H9 (cell line): ENCODE results near the gene FIGNL2. TPM values are rescaled to one million over a fixed set of nuclear protein-coding genes. Genes with fewer than 3 reads are reported as not detected.
A peak's percentile ranks its signal among the peaks of the same experiment; 100 is the strongest.

Experiments
- DNase-seq: peaks from one replicate; pipeline ENCODE4 v3.0.0-alpha.2; 2017
- H2AFZ ChIP-seq: one replicate; pipeline ENCODE4 v1.6.1; 2013; ENCODE audit warnings: mild to moderate bottlenecking, low read length, control low read depth, moderate library complexity
- H2AK5ac ChIP-seq: 2 replicates; pipeline ENCODE4 v1.6.1; 2013; ENCODE audit warnings: low read length, control low read depth, mixed read lengths; ENCODE audit not compliant: insufficient read length
- H2BK120ac ChIP-seq: one replicate; pipeline ENCODE4 v1.6.1; 2013; ENCODE audit warnings: low read depth, mild to moderate bottlenecking, low read length, control low read depth, inconsistent platforms; ENCODE audit not compliant: poor library complexity, severe bottlenecking
- H2BK12ac ChIP-seq: 2 replicates; pipeline ENCODE4 v1.6.1; 2013; ENCODE audit warnings: low read length, control low read depth, mixed read lengths, low read depth; ENCODE audit not compliant: insufficient read length
- H2BK15ac ChIP-seq: 2 replicates; pipeline ENCODE4 v1.6.1; 2013; ENCODE audit warnings: low read depth, low read length, control low read depth
- H2BK20ac ChIP-seq: one replicate; pipeline ENCODE4 v1.6.1; 2013; ENCODE audit warnings: low read depth, mild to moderate bottlenecking, low read length, control low read depth, inconsistent platforms; ENCODE audit not compliant: poor library complexity, severe bottlenecking
- H2BK5ac ChIP-seq: 2 replicates; pipeline ENCODE4 v1.6.1; 2013; ENCODE audit warnings: low read length, control low read depth, mixed read lengths; ENCODE audit not compliant: insufficient read length
- H3K14ac ChIP-seq: 2 replicates; pipeline ENCODE4 v1.6.1; 2013; ENCODE audit warnings: low read length, control low read depth; ENCODE audit not compliant: insufficient read depth
- H3K18ac ChIP-seq: 2 replicates; pipeline ENCODE4 v1.6.1; 2013; ENCODE audit warnings: low read depth, mild to moderate bottlenecking, mixed read lengths, low read length, control low read depth; ENCODE audit not compliant: insufficient read length
- H3K23ac ChIP-seq: 2 replicates; pipeline ENCODE4 v1.6.1; 2013; ENCODE audit warnings: low read length, control low read depth, mixed read lengths, low read depth; ENCODE audit not compliant: insufficient read length
- H3K23me2 ChIP-seq: 2 replicates; pipeline ENCODE4 v1.6.1; 2013; ENCODE audit warnings: low read depth, mild to moderate bottlenecking, mixed read lengths, low read length, control low read depth; ENCODE audit not compliant: insufficient read length, poor library complexity, severe bottlenecking
- H3K27ac ChIP-seq: 2 replicates; pipeline ENCODE4 v1.5.1; 2013; ENCODE audit warnings: low read length, control low read depth, mixed read lengths, low read depth; ENCODE audit not compliant: insufficient read length
- H3K27me3 ChIP-seq: 2 replicates; pipeline ENCODE4 v1.6.1; 2013; ENCODE audit warnings: low read length, control low read depth, inconsistent platforms; ENCODE audit not compliant: insufficient read depth
- H3K4ac ChIP-seq: 2 replicates; pipeline ENCODE4 v1.6.1; 2013; ENCODE audit warnings: low read depth, mild to moderate bottlenecking, control low read depth, inconsistent platforms, low read length, moderate library complexity
- H3K4me1 ChIP-seq: 2 replicates; pipeline ENCODE4 v1.6.1; 2013; ENCODE audit warnings: low read length, control low read depth, inconsistent platforms; ENCODE audit not compliant: insufficient read depth
- H3K4me2 ChIP-seq: 2 replicates; pipeline ENCODE4 v1.6.1; 2013; ENCODE audit warnings: low read length, control low read depth, mixed read lengths; ENCODE audit not compliant: insufficient read length, insufficient read depth
- H3K56ac ChIP-seq: 2 replicates; pipeline ENCODE4 v1.6.1; 2013; ENCODE audit warnings: low read depth, mild to moderate bottlenecking, mixed read lengths, low read length, control low read depth; ENCODE audit not compliant: insufficient read length
- H3K79me1 ChIP-seq: 2 replicates; pipeline ENCODE4 v1.6.1; 2013; ENCODE audit warnings: low read depth, mild to moderate bottlenecking, moderate library complexity, low read length, control low read depth, inconsistent platforms; ENCODE audit not compliant: insufficient read depth, poor library complexity, severe bottlenecking
- H3K79me2 ChIP-seq: 2 replicates; pipeline ENCODE4 v1.6.1; 2013; ENCODE audit warnings: low read length, control low read depth, inconsistent platforms; ENCODE audit not compliant: insufficient read depth
- H3K9ac ChIP-seq: 2 replicates; pipeline ENCODE4 v1.6.1; 2013; ENCODE audit warnings: low read length, control low read depth, mixed read lengths; ENCODE audit not compliant: insufficient read length; ENCODE audit errors: extremely low read depth
- H3K9me3 ChIP-seq: one replicate; pipeline ENCODE4 v1.6.1; 2013; ENCODE audit warnings: low read depth, low read length, inconsistent platforms; ENCODE audit not compliant: control insufficient read depth
- H3T11ph ChIP-seq: one replicate; pipeline ENCODE4 v1.6.1; 2013; ENCODE audit warnings: mild to moderate bottlenecking, low read length, control low read depth, inconsistent platforms
- H4K20me1 ChIP-seq: one replicate; pipeline ENCODE4 v1.6.1; 2013; ENCODE audit not compliant: control insufficient read depth, insufficient read length, insufficient read depth
- H4K5ac ChIP-seq: 2 replicates; pipeline ENCODE4 v1.6.1; 2013; ENCODE audit warnings: low read depth, mild to moderate bottlenecking, mixed read lengths, low read length, control low read depth; ENCODE audit not compliant: insufficient read length
- H4K8ac ChIP-seq: replicated peaks from 2 replicates; pipeline ENCODE4 v1.6.1; 2013; ENCODE audit warnings: low read length, control low read depth, mixed read lengths, low read depth; ENCODE audit not compliant: insufficient read length
- H4K91ac ChIP-seq: 2 replicates; pipeline ENCODE4 v1.6.1; 2013; ENCODE audit warnings: low read depth, mild to moderate bottlenecking, moderate library complexity, mixed read lengths, low read length, control low read depth; ENCODE audit not compliant: insufficient read length
- H3K27ac Mint-ChIP-seq, 3 experiments: 2 replicates in 2 of 3; 3 replicates in 1 of 3; pipeline ENCODE4 v1.8.0; 2020 to 2021; ENCODE audit warnings: mixed read lengths in 3 of 3, mild to moderate bottlenecking in 1 of 3, moderate library complexity in 1 of 3
- H3K27me3 Mint-ChIP-seq: 2 replicates; pipeline ENCODE4 v1.8.0; 2021; ENCODE audit warnings: low read depth, mild to moderate bottlenecking, moderate library complexity, mixed read lengths
- H3K36me3 Mint-ChIP-seq, 3 experiments: 2 replicates in 2 of 3; 3 replicates in 1 of 3; pipeline ENCODE4 v1.8.0; 2020 to 2021; ENCODE audit warnings: low read depth in 3 of 3, mixed read lengths in 3 of 3; ENCODE audit not compliant: insufficient read depth in 1 of 3
- H3K4me1 Mint-ChIP-seq, 2 experiments: 2 replicates each; pipeline ENCODE4 v1.8.0; 2020; ENCODE audit warnings: mixed read lengths in 2 of 2
- H3K4me3 Mint-ChIP-seq, 2 experiments: 2 replicates in 1 of 2; 3 replicates in 1 of 2; pipeline ENCODE4 v1.8.0; 2020 to 2021; ENCODE audit warnings: mild to moderate bottlenecking in 2 of 2, mixed read lengths in 2 of 2, moderate library complexity in 1 of 2
- H3K9me3 Mint-ChIP-seq, 2 experiments: 2 replicates in 1 of 2; 3 replicates in 1 of 2; pipeline ENCODE4 v1.8.0; 2020; ENCODE audit warnings: mild to moderate bottlenecking in 2 of 2, mixed read lengths in 2 of 2, moderate library complexity in 1 of 2
- CTCF ChIP-seq: fragments of 200-600 bp; sonication (generic); conservative IDR thresholded peaks from 3 replicates; pipeline ENCODE4 v1.8.0; 2021; ENCODE audit warnings: antibody characterized with exemption, mild to moderate bottlenecking
- WGBS: extraction: QIAGEN DNeasy Blood & Tissue Kit; methylation state at CpG from one replicate; pipeline ENCODE4 v1.1.7; 2013; ENCODE audit warnings: missing lambda C conversion rate, low lambda C conversion rate, mixed read lengths; ENCODE audit not compliant: insufficient read length; ENCODE audit errors: extremely low coverage; 5-methylcytosine and 5-hydroxymethylcytosine counted together
- total RNA-seq: library from RNA; stranded (reverse); gene quantifications from 2 replicates; pipeline ENCODE4 v1.2.1, GENCODE V29; 2021

Gene FIGNL2
- total RNA-seq, 1 experiment from 2014 or later = 19.7 TPM

- peaks cover 2% of the 10 kb centered on the region for H3K4me1 ChIP-seq
- H3K79me2 ChIP-seq = no peaks in the 10 kb centered on the region
- H4K20me1 ChIP-seq = no peaks in the 10 kb centered on the region
- no peak overlapping the region for H3K14ac ChIP-seq
- H3K56ac ChIP-seq = no peak overlapping the region
- no peaks in the 10 kb centered on the region for H3K9me3 ChIP-seq
- no CpG with 5 or more reads among the region's 11 CpGs for WGBS
- H2BK5ac ChIP-seq = no peak overlapping the region
- H3K4me3 Mint-ChIP-seq = no peak overlapping the region
- no peak overlapping the region for H4K5ac ChIP-seq
- H3K9me3 Mint-ChIP-seq = no peaks in the 10 kb centered on the region
- H3K27ac ChIP-seq = no peak overlapping the region
- H3K27me3 Mint-ChIP-seq = peaks cover 21% of the 10 kb centered on the region
- no peak overlapping the region for H3T11ph ChIP-seq
- no peak overlapping the region for H3K9ac ChIP-seq
- no peak overlapping the region for H3K4ac ChIP-seq
- no peak overlapping the region for H3K4me2 ChIP-seq
- no peak overlapping the region for H4K8ac ChIP-seq
- no peak for TF ChIP-seq CTCF
- H3K36me3 Mint-ChIP-seq = no peaks in the 10 kb centered on the region; a peak in 2 of 7 replicates
- H3K27ac Mint-ChIP-seq = peak overlapping the region in 1 of 3 experiments; percentile 5; a peak in 1 of 7 replicates
- H3K23me2 ChIP-seq = no peaks in the 10 kb centered on the region
- no peak overlapping the region for H2AK5ac ChIP-seq
- no peak overlapping the region for H2AFZ ChIP-seq
- no peaks in the 10 kb centered on the region for H3K27me3 ChIP-seq
- peaks cover 17 to 24% of the 10 kb centered on the region in 2 experiments for H3K4me1 Mint-ChIP-seq
- no peak overlapping the region for H2BK12ac ChIP-seq
- H3K18ac ChIP-seq = no peak overlapping the region
- no peaks in the 10 kb centered on the region for H3K79me1 ChIP-seq
- H2BK15ac ChIP-seq = no peak overlapping the region
- H3K23ac ChIP-seq = no peak overlapping the region
- peak; percentile 52 for DNase-seq
- no peak overlapping the region for H4K91ac ChIP-seq
- H2BK120ac ChIP-seq = no peak overlapping the region
- H2BK20ac ChIP-seq = no peak overlapping the region
Observed at GRCh38 chr12:51884676-51885229, 36.2 kb upstream of the FIGNL2 start.
